K562 (cell line): ENCODE data around the gene TGM5. TPM values are rescaled to one million over a fixed set of nuclear protein-coding genes. Genes with fewer than 3 reads are reported as not detected.

Source experiments
- E2F3 ChIP-seq: fragments of 250-450 bp; sonication (Bioruptor Pico); IDR thresholded peaks from 2 replicates; pipeline ENCODE4 v1.4.0; 2020; ENCODE audit warnings: mild to moderate bottlenecking
- FOXP1 ChIP-seq: sonication (generic); formaldehyde crosslinking; IDR thresholded peaks from 2 replicates; pipeline ENCODE4 v1.8.0; 2022; ENCODE audit warnings: mild to moderate bottlenecking, missing genetic modification reagents
- FUS ChIP-seq: fragments of 200-400 bp; formaldehyde crosslinking; optimal IDR thresholded peaks from 2 replicates; pipeline ENCODE3; 2017; ENCODE audit warnings: low read depth, low read length
- MAFF ChIP-seq: IDR thresholded peaks from 2 replicates; pipeline ENCODE4 v1.6.1; 2012; ENCODE audit warnings: low read length, improper control_type of control experiment
- NCOA2 ChIP-seq, 2 experiments: fragments of 450-650 bp; IDR thresholded peaks; 2 replicates each; pipeline ENCODE4 v1.6.1; 2018; ENCODE audit warnings: mild to moderate bottlenecking in 2 of 2, moderate library complexity in 1 of 2; ENCODE audit not compliant: partially characterized antibody in 2 of 2
- POLR2A ChIP-seq: fragments of 450-650 bp; conservative IDR thresholded peaks from 2 replicates; pipeline ENCODE4 v1.6.1; 2016
- RBM14 ChIP-seq: fragments of 200-400 bp; formaldehyde crosslinking; IDR thresholded peaks from 2 replicates; pipeline ENCODE4 v1.6.1; 2018; ENCODE audit warnings: low read depth, mild to moderate bottlenecking, low read length, moderate library complexity, borderline replicate concordance; ENCODE audit not compliant: insufficient read depth
- SOX6 ChIP-seq: fragments of 450-650 bp; IDR thresholded peaks from 2 replicates; pipeline ENCODE4 v1.6.1; 2014; ENCODE audit warnings: mild to moderate bottlenecking
- ZBTB8A ChIP-seq: fragments of 450-650 bp; IDR thresholded peaks from 2 replicates; pipeline ENCODE4 v1.6.1; 2018; ENCODE audit warnings: mild to moderate bottlenecking, moderate library complexity; ENCODE audit not compliant: partially characterized antibody
- ZHX1 ChIP-seq: fragments of 150-350 bp; conservative IDR thresholded peaks from 2 replicates; pipeline ENCODE4 v1.6.1; 2014; ENCODE audit warnings: low read length
- ZNF408 ChIP-seq: fragments of 250-450 bp; sonication (Bioruptor Pico); IDR thresholded peaks from 2 replicates; pipeline ENCODE4 v1.4.0; 2020; ENCODE audit warnings: low read depth, mild to moderate bottlenecking, moderate library complexity
- polyA plus RNA-seq, 8 experiments: library from polyadenylated mRNA; depleted of rRNA in 4 of 8; stranded (reverse) in 5 of 8; unstranded in 3 of 8; fragments of >200 nt; fragmentation: Nextera tagmentation in 2 of 8; fragmentation: Illumina TruSeq in 1 of 8; extraction: Ambion mirVana in 2 of 8; extraction: Trizol in 1 of 8; gene quantifications; 2 replicates each; pipeline versions ENCODE4 v1.2.1 to v1.2.3, GENCODE V29; 2011 to 2014; ENCODE audit warnings: inconsistent platforms in 1 of 8, missing spikeins in 1 of 8
- total RNA-seq, 7 experiments: library from RNA; depleted of rRNA in 6 of 7; stranded (reverse); fragments of >200 nt in 6 of 7; fragmentation: Illumina TruSeq in 2 of 7; extraction: Trizol in 2 of 7; gene quantifications; 2 replicates each; pipeline versions ENCODE4 v1.2.1 to v1.2.3, GENCODE V29; 2011 to 2021; ENCODE audit warnings: low replicate concordance in 1 of 7
- TF ChIP-seq, protein P1 (sequence below), 2 experiments: IDR thresholded peaks; 2 replicates each; pipeline ENCODE4 v1.6.1; 2011; ENCODE audit warnings: borderline replicate concordance in 1 of 2, control low read depth in 1 of 2, low read depth in 1 of 2, low read length in 1 of 2, mild to moderate bottlenecking in 1 of 2, mixed read lengths in 1 of 2, moderate library complexity in 1 of 2; ENCODE audit not compliant: insufficient read depth in 1 of 2, insufficient read length in 1 of 2, poor library complexity in 1 of 2, severe bottlenecking in 1 of 2; ENCODE audit errors: extremely low read depth in 1 of 2
- TF ChIP-seq, protein P2 (sequence below): fragments of 250-450 bp; sonication (Bioruptor Pico); IDR thresholded peaks from 2 replicates; pipeline ENCODE4 v1.4.0; 2020; ENCODE audit warnings: mild to moderate bottlenecking, moderate library complexity, borderline replicate concordance
- TF ChIP-seq, protein P3 (sequence below), 3 experiments: IDR thresholded peaks in 2 of 3; conservative IDR thresholded peaks in 1 of 3; 2 replicates each; pipeline ENCODE4 v1.5.1; 2011 to 2012; ENCODE audit warnings: low read length in 3 of 3, mild to moderate bottlenecking in 3 of 3, control low read depth in 2 of 3, improper control_type of control experiment in 1 of 3, inconsistent platforms in 1 of 3, low read depth in 1 of 3, mixed read lengths in 1 of 3, moderate library complexity in 1 of 3; ENCODE audit not compliant: insufficient read depth in 2 of 3
- TF ChIP-seq, protein P4 (sequence below), 2 experiments: fragments of 250-450 bp in 1 of 2; fragments of 450-650 bp in 1 of 2; sonication (Bioruptor Pico) in 1 of 2; IDR thresholded peaks; 2 replicates each; pipeline versions ENCODE4 v1.6.1 to v1.8.0; 2016 to 2021; ENCODE audit warnings: mild to moderate bottlenecking in 2 of 2, moderate library complexity in 2 of 2, missing compliant biosample characterization in 1 of 2, missing genetic modification characterization in 1 of 2
- TF ChIP-seq, protein P5 (sequence below), 3 experiments: fragments of 200-800 bp in 1 of 3; sonication (Bioruptor generic) in 1 of 3; sonication (generic) in 1 of 3; formaldehyde crosslinking in 1 of 3; IDR thresholded peaks; 2 replicates each; pipeline versions ENCODE4 v1.6.1 to v1.8.0; 2016 to 2022; ENCODE audit warnings: mild to moderate bottlenecking in 2 of 3, missing compliant biosample characterization in 2 of 3, missing genetic modification characterization in 2 of 3, missing genetic modification reagents in 1 of 3

The TGM5 gene
- total and polyA plus RNA-seq, 9 of the 15 experiments (the other 6 are each of a cell fraction or from before 2014, with no cell fraction given) = 0.03 to 0.10 (median 0.07) TPM; not detected in 6

DNA sequence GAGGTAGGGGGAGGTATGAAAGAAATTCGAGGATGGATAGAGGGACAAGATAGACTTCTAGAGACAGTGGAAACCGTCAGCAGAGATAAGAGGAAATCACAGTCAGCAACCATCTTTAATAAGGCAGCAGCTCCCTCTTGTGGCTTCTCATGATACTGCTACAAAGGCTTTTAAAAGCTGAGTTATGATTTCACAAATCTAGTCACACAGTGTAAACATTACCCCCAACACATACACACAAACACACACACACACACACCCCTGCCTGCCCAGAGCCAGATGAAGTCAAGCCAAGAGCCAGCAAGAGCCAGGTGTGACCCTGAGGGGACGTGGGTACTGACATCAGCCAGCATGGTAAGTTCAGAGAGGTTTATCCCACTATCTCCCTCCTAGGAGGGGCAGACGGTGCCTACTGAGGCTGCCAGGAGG, 18.9 kb upstream of the TGM5 start (continued):
- TF ChIP-seq, protein P1, sequence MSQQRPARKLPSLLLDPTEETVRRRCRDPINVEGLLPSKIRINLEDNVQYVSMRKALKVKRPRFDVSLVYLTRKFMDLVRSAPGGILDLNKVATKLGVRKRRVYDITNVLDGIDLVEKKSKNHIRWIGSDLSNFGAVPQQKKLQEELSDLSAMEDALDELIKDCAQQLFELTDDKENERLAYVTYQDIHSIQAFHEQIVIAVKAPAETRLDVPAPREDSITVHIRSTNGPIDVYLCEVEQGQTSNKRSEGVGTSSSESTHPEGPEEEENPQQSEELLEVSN (IDR thresholded peaks at IDR 0.05; ENCODE audit: borderline replicate concordance in 1 of 2, extremely low read depth in 1 of 2, insufficient read depth in 1 of 2, insufficient read length in 1 of 2, low read depth in 1 of 2, low read length in 1 of 2, poor library complexity in 1 of 2, severe bottlenecking in 1 of 2) = no peak
- TF ChIP-seq, protein P2, sequence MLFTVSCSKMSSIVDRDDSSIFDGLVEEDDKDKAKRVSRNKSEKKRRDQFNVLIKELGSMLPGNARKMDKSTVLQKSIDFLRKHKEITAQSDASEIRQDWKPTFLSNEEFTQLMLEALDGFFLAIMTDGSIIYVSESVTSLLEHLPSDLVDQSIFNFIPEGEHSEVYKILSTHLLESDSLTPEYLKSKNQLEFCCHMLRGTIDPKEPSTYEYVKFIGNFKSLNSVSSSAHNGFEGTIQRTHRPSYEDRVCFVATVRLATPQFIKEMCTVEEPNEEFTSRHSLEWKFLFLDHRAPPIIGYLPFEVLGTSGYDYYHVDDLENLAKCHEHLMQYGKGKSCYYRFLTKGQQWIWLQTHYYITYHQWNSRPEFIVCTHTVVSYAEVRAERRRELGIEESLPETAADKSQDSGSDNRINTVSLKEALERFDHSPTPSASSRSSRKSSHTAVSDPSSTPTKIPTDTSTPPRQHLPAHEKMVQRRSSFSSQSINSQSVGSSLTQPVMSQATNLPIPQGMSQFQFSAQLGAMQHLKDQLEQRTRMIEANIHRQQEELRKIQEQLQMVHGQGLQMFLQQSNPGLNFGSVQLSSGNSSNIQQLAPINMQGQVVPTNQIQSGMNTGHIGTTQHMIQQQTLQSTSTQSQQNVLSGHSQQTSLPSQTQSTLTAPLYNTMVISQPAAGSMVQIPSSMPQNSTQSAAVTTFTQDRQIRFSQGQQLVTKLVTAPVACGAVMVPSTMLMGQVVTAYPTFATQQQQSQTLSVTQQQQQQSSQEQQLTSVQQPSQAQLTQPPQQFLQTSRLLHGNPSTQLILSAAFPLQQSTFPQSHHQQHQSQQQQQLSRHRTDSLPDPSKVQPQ (CRISPR knock-in tag) = no peak
- no peak for TF ChIP-seq NCOA2 (IDR thresholded peaks at IDR 0.05; ENCODE audit: partially characterized antibody in 2 of 2)
- TF ChIP-seq, protein P3, sequence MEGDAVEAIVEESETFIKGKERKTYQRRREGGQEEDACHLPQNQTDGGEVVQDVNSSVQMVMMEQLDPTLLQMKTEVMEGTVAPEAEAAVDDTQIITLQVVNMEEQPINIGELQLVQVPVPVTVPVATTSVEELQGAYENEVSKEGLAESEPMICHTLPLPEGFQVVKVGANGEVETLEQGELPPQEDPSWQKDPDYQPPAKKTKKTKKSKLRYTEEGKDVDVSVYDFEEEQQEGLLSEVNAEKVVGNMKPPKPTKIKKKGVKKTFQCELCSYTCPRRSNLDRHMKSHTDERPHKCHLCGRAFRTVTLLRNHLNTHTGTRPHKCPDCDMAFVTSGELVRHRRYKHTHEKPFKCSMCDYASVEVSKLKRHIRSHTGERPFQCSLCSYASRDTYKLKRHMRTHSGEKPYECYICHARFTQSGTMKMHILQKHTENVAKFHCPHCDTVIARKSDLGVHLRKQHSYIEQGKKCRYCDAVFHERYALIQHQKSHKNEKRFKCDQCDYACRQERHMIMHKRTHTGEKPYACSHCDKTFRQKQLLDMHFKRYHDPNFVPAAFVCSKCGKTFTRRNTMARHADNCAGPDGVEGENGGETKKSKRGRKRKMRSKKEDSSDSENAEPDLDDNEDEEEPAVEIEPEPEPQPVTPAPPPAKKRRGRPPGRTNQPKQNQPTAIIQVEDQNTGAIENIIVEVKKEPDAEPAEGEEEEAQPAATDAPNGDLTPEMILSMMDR (IDR thresholded peaks at IDR 0.05 in 2 of 3, conservative IDR thresholded peaks at IDR 0.05 in 1 of 3; ENCODE audit: insufficient read depth in 2 of 3, low read depth in 1 of 3, low read length in 3 of 3) = peak; percentile 81 to 97 (median 90)
- TF ChIP-seq FOXP1 (CRISPR knock-in tag) = no peak
- TF ChIP-seq, protein P4, sequence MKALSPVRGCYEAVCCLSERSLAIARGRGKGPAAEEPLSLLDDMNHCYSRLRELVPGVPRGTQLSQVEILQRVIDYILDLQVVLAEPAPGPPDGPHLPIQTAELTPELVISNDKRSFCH (CRISPR knock-in tag; IDR thresholded peaks at IDR 0.05) = no peak
- TF ChIP-seq, protein P4 (tag; IDR thresholded peaks at IDR 0.05) = 0 out of 2 replicates have a peak, but pooled peaks have one; percentile 42
- TF ChIP-seq RBM14 = no peak
- no peak for TF ChIP-seq FUS
- TF ChIP-seq ZBTB8A = no peak
- TF ChIP-seq ZNF408 (CRISPR knock-in tag) = no peak
- no peak for TF ChIP-seq ZHX1
- TF ChIP-seq MAFF = peak; percentile 54
- TF ChIP-seq E2F3 = no peak
- TF ChIP-seq, protein P5, sequence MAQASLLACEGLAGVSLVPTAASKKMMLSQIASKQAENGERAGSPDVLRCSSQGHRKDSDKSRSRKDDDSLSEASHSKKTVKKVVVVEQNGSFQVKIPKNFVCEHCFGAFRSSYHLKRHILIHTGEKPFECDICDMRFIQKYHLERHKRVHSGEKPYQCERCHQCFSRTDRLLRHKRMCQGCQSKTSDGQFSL (CRISPR knock-in tag; IDR thresholded peaks at IDR 0.05) = 0 out of 2 replicates have a peak, but pooled peaks have one; percentile 40
- TF ChIP-seq, protein P5 (tag; IDR thresholded peaks at IDR 0.05) = no peak
- TF ChIP-seq SOX6 = no peak
- no peak for TF ChIP-seq POLR2A
